Measurements from ENCODE around the gene NYAP1. TPM values are rescaled to one million over a fixed set of nuclear protein-coding genes. Genes with fewer than 3 reads are reported as not detected.
"Not testable (repeated sequence)": the region's sequence is repeated elsewhere in the genome, so short reads cannot be mapped to it uniquely, and the experiment has no call there.

The NYAP1 gene
- total RNA-seq, 1 donor from 2014 or later = 2.3 TPM

DNA sequence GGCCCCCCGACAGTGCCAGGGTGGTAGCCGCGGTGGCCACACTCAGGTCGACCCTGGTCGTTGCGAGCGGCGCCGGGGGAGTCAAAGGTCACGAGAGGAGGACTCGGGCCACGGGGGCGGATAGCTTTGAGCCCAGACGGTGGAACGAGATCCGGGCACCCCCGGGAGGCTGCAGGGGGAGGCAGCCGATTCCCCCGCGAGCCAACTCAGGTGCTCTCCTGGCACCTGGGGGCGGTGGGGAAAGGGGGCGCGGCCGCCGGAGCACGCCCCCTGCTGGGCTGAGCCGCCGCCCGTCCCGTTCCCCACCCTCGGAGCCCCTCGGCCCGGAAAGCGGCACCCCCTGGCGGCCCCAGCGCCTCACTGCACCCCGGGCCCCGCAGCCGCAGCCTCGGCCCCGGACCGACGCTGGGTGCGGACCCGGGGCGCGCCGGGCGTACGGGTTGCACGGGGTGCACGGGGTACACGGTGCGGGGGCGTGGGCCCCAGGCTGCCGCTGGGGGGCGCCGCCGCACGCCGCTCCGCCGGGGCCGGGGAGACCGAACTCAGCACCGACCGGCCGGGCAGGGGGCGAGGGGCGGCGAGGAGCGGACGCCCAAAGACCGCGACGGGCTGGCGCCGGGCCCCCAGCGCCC lies 521 bp upstream of the NYAP1 start:
- peak; percentile 86 for DNase-seq

DNA sequence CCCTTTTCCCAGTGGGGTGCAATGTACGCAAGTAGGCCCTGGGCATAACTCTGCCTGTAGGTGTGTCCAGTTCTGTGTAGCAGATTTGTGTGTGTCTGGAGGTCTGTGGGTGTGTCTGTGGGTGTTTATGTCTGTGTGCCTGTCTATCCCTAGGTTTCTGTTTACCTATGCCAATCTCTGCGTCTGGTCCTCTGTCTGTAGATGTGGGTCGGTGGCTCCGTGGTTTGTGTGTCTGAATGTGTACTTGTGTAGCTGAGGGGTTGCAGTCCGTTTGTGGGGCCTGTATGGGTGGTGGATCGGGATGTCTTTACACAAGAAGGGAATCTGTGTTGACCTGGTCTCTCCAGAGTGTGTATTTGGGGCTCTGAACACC lies 932 bp downstream of the NYAP1 start:
- no peak for DNase-seq

DNA sequence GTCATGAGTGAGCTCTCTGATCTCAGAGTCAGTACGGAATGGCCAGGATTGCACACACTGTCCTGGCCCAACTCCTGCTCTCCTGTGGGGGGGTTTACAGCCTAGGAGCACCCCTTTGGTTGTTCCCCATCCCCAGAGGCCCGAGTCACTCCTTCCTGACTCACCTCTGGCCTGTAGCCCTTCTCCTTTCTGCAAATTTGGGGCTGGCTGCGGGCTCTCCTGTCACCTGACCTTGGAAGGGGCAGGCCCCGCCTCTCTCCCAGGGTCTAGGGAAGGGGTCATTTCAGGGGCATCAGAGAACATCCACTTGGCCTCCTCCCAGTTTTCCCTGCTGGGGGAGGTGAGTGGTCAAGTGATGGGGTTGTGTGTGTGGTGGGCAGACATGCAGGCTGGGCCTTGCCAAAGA lies 1.7 kb downstream of the NYAP1 start:
- DNase-seq = no peak

DNA sequence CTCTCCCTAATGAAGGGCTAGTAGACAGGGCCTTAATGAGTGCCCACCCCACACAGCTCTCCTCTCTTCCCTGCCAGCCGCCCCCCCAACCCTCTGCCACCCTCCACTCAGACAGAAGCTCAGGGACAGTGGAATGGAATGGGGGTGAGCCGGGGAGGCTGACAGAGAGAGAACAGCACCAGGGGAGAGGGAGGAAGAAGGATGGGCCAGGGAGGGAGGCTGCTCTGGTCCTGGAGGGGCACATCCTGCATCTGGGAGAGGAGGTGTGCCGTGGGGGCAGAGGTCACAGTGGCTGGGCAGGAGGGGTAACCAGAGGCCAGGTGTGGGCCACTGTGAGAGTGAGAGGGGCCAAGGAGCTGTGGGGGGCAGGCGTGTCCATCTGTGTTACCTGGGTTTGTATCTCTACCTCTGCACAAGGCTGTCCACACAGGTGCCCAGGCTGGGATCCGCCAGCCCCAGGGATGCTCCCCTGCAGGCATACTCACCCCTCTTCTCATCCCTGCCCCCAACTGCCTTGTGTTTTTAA lies 2.4 kb downstream of the NYAP1 start:
- no peak for DNase-seq

DNA sequence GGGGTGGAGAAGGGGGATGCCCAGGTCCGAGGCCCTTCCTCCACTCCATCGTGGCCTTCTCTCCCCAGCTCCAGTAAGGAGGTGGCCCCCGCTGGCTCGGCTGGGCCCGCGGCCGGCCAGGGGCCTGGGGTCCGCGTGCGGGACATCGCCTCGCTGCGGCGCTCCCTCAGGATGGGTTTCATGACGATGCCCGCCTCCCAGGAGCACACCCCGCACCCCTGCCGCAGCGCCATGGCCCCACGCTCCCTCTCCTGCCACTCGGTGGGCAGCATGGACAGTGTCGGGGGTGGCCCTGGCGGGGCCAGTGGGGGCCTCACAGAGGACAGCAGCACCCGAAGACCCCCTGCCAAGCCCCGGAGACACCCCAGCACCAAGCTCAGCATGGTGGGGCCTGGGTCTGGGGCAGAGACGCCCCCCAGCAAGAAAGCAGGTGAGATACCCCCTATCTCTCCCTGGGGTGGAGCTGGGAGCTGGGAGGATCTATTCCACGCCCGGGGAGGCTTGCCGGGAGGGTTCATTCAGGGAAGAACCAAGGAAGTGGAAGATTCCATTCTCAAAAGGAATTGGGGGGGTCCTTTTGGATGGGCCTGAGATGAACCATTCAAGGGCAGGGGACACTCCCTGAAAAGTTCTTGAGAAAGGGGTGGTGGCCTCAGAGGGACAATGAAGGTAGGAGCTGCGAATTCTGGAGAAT lies 3.2 kb downstream of the NYAP1 start:
- DNase-seq = no peak

DNA sequence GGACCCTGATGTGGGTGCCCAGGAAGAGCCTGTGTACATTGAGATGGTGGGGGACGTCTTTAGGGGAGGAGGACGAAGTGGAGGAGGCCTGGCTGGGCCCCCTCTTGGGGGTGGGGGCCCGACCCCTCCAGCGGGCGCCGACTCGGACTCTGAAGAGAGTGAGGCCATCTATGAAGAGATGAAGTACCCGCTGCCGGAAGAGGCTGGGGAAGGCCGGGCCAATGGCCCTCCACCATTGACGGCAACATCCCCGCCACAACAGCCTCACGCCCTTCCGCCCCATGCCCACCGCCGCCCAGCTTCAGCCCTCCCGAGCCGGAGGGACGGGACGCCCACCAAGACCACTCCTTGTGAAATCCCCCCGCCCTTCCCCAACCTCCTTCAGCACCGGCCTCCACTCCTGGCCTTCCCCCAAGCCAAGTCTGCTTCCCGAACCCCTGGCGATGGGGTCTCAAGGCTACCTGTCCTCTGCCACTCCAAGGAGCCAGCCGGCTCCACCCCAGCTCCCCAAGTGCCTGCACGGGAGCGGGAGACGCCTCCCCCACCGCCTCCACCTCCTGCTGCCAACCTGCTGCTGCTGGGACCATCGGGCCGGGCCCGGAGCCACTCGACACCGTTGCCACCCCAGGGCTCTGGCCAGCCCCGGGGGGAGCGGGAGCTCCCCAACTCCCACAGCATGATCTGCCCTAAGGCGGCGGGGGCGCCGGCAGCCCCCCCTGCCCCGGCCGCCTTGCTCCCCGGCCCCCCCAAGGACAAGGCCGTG lies 4.8 kb downstream of the NYAP1 start:
- DNase-seq = no peak

DNA sequence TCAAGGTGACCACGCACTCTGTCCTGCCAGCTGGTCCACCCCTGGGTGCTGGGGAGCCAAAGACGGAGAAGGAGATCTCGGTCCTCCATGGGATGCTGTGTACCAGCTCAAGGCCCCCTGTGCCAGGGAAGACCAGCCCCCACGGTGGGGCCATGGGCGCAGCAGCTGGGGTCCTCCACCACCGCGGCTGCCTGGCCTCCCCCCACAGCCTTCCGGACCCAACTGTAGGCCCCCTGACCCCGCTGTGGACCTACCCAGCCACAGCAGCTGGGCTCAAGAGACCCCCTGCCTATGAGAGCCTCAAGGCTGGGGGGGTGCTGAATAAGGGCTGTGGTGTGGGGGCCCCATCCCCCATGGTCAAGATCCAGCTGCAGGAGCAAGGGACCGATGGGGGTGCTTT lies 5.4 kb downstream of the NYAP1 start:
- DNase-seq = no peak

DNA sequence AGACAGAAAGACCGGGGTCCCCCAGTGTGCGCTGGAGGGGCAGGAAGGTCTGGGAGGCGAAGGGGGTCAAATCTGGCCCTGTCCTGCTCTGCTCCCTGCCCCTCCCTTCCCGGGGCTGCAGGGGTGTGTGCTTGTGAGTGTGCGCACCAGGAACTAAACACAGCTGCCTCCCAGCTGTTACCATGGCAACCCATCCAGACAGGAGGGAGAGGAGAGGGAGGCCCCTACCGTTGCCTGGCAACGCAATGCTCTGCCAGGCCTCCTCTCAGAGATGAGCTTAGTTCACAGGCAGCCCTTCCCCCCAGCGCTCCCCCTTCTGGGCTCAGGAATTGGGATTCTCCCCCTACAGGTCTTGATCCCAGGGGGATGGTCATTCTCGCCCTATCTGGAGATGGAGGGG lies 6.1 kb downstream of the NYAP1 start:
- peak; percentile 99 for DNase-seq

DNA sequence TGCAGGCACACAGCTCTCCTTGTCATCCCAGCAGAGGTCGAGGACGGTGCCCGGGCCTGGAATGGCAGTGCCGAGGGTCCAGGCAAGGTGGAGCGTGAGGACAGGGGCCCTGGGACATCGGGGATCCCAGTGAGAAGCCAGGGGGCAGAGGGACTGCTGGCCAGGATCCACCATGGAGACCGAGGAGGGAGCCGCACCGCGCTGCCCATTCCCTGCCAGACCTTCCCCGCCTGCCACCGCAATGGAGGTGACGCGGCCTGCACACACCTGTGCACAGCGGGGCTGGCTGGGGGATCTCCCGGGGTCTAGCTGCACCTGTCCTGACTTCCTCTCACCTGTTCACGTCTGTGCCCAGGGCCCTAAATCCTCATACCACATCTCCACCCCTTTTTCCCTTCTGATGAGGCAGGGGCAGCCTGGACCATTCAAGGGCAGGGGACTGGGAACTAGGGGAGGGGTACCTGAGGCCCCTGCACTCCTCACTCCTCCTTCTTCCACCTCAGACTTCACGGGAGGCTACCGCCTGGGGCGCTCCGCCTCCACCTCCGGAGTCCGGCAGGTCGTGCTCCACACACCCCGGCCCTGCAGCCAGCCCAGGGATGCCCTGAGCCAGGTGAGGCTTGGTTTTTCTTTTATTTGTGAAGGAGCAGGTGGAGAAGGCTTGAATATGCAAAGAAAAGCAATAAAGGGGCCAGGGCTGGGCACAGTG lies 6.9 kb downstream of the NYAP1 start:
- no peak for DNase-seq

DNA sequence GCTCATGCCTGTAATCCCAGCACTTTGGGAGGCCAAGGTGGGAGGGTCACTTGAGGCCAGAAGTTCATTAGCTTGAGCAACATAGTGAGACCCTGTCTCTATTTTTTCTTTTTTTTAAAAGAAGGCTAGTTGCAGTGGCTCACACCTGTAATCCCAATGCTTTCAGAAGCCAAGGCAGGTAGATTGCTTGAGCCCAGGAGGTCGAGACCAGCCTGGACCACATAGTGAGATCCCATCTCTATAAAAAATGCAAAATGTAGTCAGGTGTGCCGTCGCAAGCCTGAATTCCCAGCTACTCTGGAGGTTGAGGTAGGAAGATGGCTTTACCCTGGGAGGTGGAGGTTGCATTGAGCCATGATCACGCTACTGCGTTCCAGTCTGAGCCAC lies 7.5 kb downstream of the NYAP1 start:
- no peak for DNase-seq

DNA sequence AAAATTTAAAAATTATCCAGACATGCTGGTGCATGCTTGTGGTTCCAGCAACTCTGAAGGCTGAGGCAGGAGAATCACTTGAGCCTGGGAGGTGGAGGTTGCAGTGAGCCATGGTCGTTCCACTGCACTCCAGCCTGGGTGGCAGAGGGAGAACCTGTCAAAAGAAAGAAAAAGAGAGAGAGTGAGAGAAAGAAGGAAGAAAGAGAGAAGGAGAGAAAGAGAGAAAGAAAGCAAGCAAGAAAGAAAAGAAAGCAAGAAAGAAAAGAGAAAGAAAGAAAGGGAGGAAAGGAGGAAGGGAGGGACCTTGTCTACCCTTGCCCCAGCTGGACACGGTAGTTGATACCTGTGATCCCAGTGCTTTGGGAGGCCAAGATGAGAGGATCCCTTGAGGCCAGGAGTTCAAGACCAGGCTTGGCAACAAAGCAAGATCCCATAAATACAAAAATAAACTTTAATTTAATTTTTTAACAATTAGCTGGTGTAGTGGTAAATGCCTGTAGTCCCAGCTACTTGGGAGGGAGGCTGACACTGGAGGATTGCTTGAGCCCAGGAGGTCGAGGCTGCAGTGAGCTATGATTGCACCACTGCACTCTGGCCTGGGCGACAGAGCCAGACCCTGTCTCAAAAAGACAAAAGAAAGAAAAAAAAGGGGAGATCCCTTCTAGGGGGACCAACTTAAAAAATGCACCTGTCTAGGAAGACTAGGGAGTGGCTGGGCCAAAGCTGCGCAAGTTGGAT lies 9.2 kb downstream of the NYAP1 start:
- DNase-seq = no peak

DNA sequence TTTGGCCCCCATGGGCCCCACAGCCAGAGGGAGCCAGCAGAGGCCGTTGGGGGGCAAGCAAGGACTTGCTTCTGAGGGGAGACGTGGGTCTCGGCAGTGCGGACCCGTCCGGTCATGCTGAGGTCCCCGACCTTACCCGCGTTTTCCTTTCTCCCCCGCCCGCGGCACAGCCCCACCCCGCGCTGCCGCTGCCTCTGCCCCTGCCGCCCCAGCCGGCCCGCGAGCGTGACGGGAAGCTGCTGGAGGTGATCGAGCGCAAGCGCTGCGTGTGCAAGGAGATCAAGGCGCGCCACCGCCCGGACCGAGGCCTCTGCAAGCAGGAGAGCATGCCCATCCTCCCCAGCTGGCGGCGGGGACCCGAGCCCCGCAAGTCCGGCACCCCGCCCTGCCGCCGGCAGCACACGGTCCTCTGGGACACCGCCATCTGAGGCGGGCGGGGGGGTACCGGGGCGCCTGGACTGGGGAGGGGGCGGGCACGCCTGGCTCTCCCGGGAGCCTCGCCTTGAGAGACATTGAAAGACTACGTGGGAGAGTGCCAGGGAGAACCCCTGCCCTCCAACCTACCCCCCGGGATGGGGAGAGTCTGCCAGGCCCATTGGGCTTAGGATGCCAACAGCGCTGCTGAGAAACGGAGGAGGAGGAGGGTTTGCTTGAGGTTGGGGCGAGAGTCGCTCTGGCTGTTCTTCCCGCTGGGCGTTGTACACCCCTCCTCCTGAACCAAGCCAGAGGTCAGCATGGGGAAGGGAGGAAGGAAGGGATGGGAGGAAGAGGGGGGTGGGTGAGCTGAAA lies 9.9 kb downstream of the NYAP1 start:
- no peak for DNase-seq

DNA sequence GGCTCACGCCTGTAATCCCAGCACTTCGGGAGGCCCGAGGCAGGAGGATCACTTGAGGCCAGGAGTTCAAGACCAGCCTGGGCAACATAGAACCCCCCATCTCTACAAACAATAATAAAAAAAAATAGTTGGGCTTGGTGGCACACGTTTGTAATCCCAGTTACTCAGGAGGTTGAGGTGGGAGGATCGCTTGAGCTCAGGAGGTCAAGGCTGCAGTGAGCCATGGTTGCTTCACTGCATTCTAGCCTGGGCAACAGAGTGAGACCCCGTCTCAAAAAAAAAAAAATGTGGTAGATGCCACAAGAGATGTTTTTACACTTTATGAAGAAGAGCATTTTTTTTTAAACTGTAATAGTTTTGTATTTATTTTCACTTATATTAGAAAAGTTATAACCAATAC lies 12.8 kb downstream of the NYAP1 start:
- no peak for DNase-seq

DNA sequence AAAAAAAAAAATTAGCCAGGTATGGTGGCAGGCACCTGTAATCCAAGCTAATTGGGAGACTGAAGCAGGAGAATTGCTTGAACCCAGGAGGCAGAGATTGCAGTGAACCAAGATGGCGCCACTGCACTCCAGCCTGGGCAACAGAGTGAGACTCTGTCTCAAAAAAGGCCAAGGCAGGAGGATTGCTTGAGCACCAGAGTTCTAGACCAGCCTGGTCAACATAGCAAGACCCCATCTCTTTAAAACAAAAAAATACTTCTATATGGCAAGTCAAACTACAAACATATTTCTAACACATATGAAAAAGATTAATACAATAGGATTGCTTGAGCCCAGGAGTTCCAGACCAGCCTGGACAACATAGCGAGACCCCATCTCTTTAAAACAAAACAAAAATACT lies 17.0 kb downstream of the NYAP1 start:
- not testable (repeated sequence) for DNase-seq

DNA sequence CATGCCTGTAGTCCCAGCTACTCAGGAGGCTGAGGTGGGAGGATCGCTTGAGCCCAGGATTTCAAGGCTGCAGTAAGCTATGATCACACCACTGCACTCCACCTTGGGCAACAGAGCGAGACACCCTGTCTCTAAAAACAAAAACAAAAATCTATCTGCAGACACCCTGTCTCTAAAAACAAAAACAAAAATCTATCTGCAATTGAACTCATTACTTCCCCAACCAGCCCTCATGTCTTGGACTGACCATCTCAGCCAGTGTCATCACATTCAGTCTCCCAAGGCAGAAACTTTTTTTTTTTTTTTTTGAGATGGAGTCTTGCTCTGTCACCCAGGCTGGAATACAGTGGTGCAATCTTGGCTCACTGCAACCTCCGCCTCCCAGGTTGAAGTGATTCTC lies 20.3 kb downstream of the NYAP1 start:
- DNase-seq = not testable (repeated sequence)

DNA sequence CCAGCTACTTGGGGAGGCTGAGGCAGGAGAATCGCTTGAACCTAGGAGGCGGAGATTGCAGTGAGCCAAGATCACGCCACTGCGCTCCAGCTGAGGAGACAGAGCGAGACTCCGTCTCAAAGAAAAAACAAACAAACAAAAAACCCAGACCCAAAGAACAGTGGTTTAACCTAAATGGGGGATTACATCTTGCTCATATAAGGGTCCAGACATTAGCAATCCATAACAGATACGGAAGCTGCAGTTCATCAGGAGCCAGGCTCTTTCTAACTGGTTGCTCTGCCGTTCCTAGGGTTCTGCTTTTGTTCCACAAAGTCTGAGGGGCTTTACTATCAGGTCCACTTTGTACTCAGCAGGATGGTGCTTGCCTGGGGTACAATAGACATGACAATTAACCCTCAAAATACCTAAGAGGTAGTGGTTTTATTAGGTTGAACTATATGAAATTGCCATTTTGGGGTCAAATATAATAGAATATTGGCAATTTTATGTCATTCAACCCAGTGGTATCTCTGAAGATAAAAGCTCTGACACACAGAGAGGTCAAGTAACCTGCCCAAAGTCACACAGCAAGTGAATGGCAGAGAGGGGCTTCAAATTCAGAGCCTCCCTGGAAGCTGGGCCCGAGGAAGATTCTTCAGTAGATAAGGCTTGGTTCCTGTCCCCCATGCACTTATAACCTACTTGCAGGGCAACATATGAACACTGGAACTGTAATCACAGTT lies 21.3 kb downstream of the NYAP1 start:
- no peak for DNase-seq

DNA sequence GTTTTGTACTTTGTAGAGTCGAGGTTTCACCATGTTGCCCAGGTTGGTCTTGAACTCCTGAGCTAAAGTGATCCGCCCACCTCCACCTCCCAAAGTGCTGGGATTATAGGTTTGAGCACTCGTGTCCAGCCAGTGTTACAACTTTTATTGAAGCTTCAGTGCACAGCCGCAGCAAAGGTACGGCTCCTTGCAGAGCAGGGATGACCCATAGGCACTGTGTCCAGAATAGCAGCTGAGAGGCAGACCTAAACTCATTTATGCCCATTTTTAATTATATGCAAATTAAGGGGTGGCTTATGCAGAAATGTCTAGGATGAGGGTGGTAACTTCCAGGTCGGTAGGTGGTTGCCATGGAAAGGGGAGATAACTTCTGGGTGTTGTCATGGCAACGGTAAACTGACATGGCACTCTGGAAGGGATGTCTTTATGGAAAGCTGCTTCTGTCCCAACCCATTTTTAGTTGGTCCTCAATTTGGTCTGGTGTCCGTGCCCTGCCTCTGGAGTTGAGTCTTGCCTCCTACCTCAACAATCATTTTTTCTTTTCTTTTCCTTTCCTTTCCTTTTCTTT lies 22.7 kb downstream of the NYAP1 start:
- DNase-seq = no peak

DNA sequence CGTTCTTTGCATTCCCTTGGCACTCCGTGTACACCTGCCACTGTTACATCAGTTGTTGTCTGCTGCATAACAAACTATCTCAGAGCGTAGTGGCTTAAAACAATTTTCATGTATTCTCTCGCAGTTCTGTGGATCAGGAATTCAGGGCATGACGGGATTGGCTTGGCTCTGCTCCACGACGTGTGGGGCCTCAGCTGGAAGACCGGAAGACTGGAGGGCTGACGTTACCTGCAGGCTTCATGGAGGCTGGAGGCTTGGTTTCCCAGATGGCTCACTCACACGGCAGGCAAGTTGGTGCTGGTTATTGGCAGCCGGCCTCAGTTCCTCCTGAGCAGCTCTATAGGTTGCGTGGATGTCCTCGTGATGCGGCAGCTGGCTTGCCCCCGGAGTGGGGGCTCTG lies 25.5 kb downstream of the NYAP1 start:
- DNase-seq = peak; percentile 83

DNA sequence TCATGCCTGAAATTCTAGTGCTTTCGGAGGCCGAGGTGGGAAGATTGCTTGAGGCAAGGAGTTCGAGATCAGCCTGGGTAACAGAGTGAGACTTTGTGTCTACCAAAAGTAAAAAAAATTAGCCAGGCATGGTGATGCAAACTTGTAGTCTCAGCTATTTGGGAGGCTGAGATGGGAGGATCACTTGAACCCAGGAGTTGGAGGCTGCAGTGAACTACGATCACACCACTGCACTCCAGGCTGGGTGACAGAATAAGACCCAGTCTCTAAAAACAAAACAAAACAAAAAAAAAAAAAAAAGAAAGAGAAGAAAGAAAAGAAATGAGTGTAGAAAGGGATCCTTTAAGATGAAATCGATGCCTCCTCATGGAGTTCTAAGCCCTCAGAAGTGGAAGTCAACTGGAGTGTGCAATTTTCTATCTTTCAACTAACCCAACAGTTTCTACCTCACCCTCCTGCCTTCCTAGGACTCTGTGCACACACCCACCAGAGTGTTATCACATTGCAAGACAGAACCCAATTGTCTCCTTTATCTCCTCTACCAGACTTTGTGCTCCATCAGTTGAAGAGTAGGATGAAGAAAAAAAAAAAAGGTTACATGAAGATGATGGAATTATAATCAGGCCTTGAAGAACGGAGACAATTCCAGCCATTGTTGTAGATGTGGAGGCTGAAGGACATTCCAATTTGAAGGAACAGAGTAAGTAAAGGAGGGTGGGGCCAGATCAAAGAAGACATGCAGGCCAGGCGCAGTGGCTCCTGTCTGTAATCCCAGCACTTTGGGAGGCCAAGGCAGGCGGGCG lies 26.9 kb downstream of the NYAP1 start:
- no peak for DNase-seq

Measured in tongue (tissue), 2 donors.